GM12892 (cell line): ENCODE data around the gene ATP2C1.
"Not testable (repeated sequence)": the region's sequence is repeated elsewhere in the genome, so short reads cannot be mapped to it uniquely, and the experiment has no call there.

ENCODE experiments used
- DNase-seq: peaks from one replicate; pipeline ENCODE4 v3.0.0; 2011; ENCODE audit not compliant: insufficient read length
- FAIRE-seq: peaks from 2 replicates; lab custom pipeline; 2011; peaks lifted over from hg19 to GRCh38; lab: Jason Lieb, UNC
- POLR2A ChIP-seq: IDR thresholded peaks from 2 replicates; pipeline ENCODE4 v1.6.1; 2011; ENCODE audit warnings: low read depth, low read length, control low read depth
- POLR2AphosphoS5 ChIP-seq: IDR thresholded peaks from 2 replicates; pipeline ENCODE4 v1.6.1; 2011; ENCODE audit warnings: low read depth, low read length, control low read depth
- TAF1 ChIP-seq: IDR thresholded peaks from 2 replicates; pipeline ENCODE4 v1.6.1; 2011; ENCODE audit warnings: low read depth, mild to moderate bottlenecking, control low read depth, low read length, borderline replicate concordance

Gene ATP2C1

GRCh38 chr3:131009698-131010097, 115.8 kb downstream of the ATP2C1 start:
- FAIRE-seq (no peak), DNase-seq (no peak)
- TF ChIP-seq POLR2A (no peak), TAF1 (no peak), POLR2AphosphoS5 (no peak)

- TF ChIP-seq POLR2AphosphoS5, result no peak
- no peak for TF ChIP-seq TAF1
- TF ChIP-seq POLR2A, result no peak
- no peak for FAIRE-seq
- DNase-seq, result no peak
These were observed 125.1 kb downstream of the ATP2C1 start for GRCh38 chr3:131018970-131019369.

GRCh38 chr3:131020122-131020693, 126.3 kb downstream of the ATP2C1 start:
- no peak for FAIRE-seq
- TF ChIP-seq TAF1 (no peak), POLR2AphosphoS5 (no peak), POLR2A (no peak)
- DNase-seq, result no peak

- FAIRE-seq (no peak), DNase-seq (no peak)
- TF ChIP-seq POLR2AphosphoS5 (no peak), TAF1 (no peak)
These were observed 131.7 kb downstream of the ATP2C1 start for GRCh38 chr3:131025539-131025938.

GRCh38 chr3:131026321-131027151, 132.7 kb downstream of the ATP2C1 start, which contains the start of the genes ASTE1 and NEK11:
TSS of gene ASTE1 (minus strand) at chr3:131026825. CDS start at chr3:131025306, 1,519 bp downstream.
TSS of gene NEK11 (plus strand) at chr3:131026877. CDS start at chr3:131029709, 2,832 bp downstream.
- peak; percentile 75 for DNase-seq
- FAIRE-seq, result peak; percentile 99
- TF ChIP-seq TAF1 (0 out of 2 replicates have a peak, but pooled peaks have one; percentile 69), POLR2A (peak; percentile 88), POLR2AphosphoS5 (peak; percentile 94)

GRCh38 chr3:131028844-131029243, 135.0 kb downstream of the ATP2C1 start:
- FAIRE-seq, result no peak
- TF ChIP-seq POLR2A, result no peak
- no peak for TF ChIP-seq TAF1
- no peak for TF ChIP-seq POLR2AphosphoS5
- DNase-seq, result no peak

- TF ChIP-seq POLR2AphosphoS5, result no peak
- no peak for TF ChIP-seq POLR2A
- TF ChIP-seq TAF1, result no peak
- DNase-seq, result no peak
- FAIRE-seq, result no peak
These were observed 137.8 kb downstream of the ATP2C1 start for GRCh38 chr3:131031660-131032059.

- TF ChIP-seq POLR2A (no peak), TAF1 (no peak), POLR2AphosphoS5 (no peak)
- DNase-seq, result no peak
- FAIRE-seq, result peak; percentile 80
These were observed 139.7 kb downstream of the ATP2C1 start for GRCh38 chr3:131033480-131034080.

GRCh38 chr3:131036200-131036816, 142.4 kb downstream of the ATP2C1 start:
- TF ChIP-seq POLR2AphosphoS5, result no peak
- DNase-seq, result no peak

GRCh38 chr3:131036986-131037385, 143.1 kb downstream of the ATP2C1 start:
- FAIRE-seq (no peak), DNase-seq (no peak)
- TF ChIP-seq POLR2AphosphoS5 (no peak), TAF1 (no peak), POLR2A (no peak)

More at GRCh38 chr3:131036200-131036816, 142.4 kb downstream of the ATP2C1 start:
- no peak for FAIRE-seq

GRCh38 chr3:131038326-131038725, 144.4 kb downstream of the ATP2C1 start:
- FAIRE-seq (peak; percentile 38), DNase-seq (no peak)
- TF ChIP-seq TAF1, result no peak
- TF ChIP-seq POLR2A, result no peak
- no peak for TF ChIP-seq POLR2AphosphoS5

GRCh38 chr3:131042271-131042985, 148.5 kb downstream of the ATP2C1 start:
- FAIRE-seq, result peak; percentile 80
- DNase-seq, result not testable (repeated sequence)
